ENCODE data around the gene ITIH3.
A peak's percentile ranks its signal among the peaks of the same experiment; 100 is the strongest.

The ITIH3 gene

GRCh38 chr3:52817860-52818259 lies 23.3 kb downstream of the ITIH3 start:
- Histone ChIP-seq H3K4me3 (ENCODE audit: severe bottlenecking) (no peak overlapping the region), H3K36me3 (ENCODE audit: low read depth) (no peaks in the 10 kb centered on the region), H3K4me1 (ENCODE audit: insufficient read depth, poor library complexity, severe bottlenecking) (no peaks in the 10 kb centered on the region), H3K9me3 (ENCODE audit: severe bottlenecking) (no peaks in the 10 kb centered on the region), H3K27me3 (ENCODE audit: insufficient read depth, poor library complexity, severe bottlenecking) (no peaks in the 10 kb centered on the region), H3K27ac (ENCODE audit: poor library complexity, severe bottlenecking) (no peak overlapping the region)
- ATAC-seq (ENCODE audit: low read depth), result no peak
- DNase-seq (ENCODE audit: low spot score), result no peak
- TF ChIP-seq CTCF (IDR thresholded peaks at IDR 0.05; ENCODE audit: poor library complexity, severe bottlenecking), result no peak

GRCh38 chr3:52819936-52820335 lies 25.3 kb downstream of the ITIH3 start:
- no peaks in the 10 kb centered on the region for H3K9me3 ChIP-seq (ENCODE audit: severe bottlenecking)
- no peak overlapping the region for H3K27ac ChIP-seq (ENCODE audit: poor library complexity, severe bottlenecking)
- ATAC-seq (ENCODE audit: low read depth) (no peak), DNase-seq (ENCODE audit: low spot score) (no peak)
- no peaks in the 10 kb centered on the region for H3K27me3 ChIP-seq (ENCODE audit: insufficient read depth, poor library complexity, severe bottlenecking)
- H3K4me3 ChIP-seq (ENCODE audit: severe bottlenecking), result no peak overlapping the region
- H3K4me1 ChIP-seq (ENCODE audit: insufficient read depth, poor library complexity, severe bottlenecking), result no peaks in the 10 kb centered on the region
- TF ChIP-seq CTCF (IDR thresholded peaks at IDR 0.05; ENCODE audit: poor library complexity, severe bottlenecking), result no peak
- no peaks in the 10 kb centered on the region for H3K36me3 ChIP-seq (ENCODE audit: low read depth)

- Histone ChIP-seq H3K9me3 (ENCODE audit: severe bottlenecking) (no peaks in the 10 kb centered on the region), H3K27ac (ENCODE audit: poor library complexity, severe bottlenecking) (no peak overlapping the region), H3K36me3 (ENCODE audit: low read depth) (no peaks in the 10 kb centered on the region), H3K4me1 (ENCODE audit: insufficient read depth, poor library complexity, severe bottlenecking) (no peaks in the 10 kb centered on the region), H3K27me3 (ENCODE audit: insufficient read depth, poor library complexity, severe bottlenecking) (no peaks in the 10 kb centered on the region), H3K4me3 (ENCODE audit: severe bottlenecking) (no peak overlapping the region)
- DNase-seq (ENCODE audit: low spot score) (no peak), ATAC-seq (ENCODE audit: low read depth) (no peak)
- peak; percentile 34 for TF ChIP-seq CTCF (IDR thresholded peaks at IDR 0.05; ENCODE audit: poor library complexity, severe bottlenecking)
Measured at GRCh38 chr3:52820736-52821135, 26.1 kb downstream of the ITIH3 start.

GRCh38 chr3:52822363-52822762 lies 27.8 kb downstream of the ITIH3 start:
- Histone ChIP-seq H3K27me3 (ENCODE audit: insufficient read depth, poor library complexity, severe bottlenecking) (no peaks in the 10 kb centered on the region), H3K36me3 (ENCODE audit: low read depth) (no peaks in the 10 kb centered on the region), H3K4me3 (ENCODE audit: severe bottlenecking) (no peak overlapping the region), H3K4me1 (ENCODE audit: insufficient read depth, poor library complexity, severe bottlenecking) (no peaks in the 10 kb centered on the region), H3K27ac (ENCODE audit: poor library complexity, severe bottlenecking) (no peak overlapping the region), H3K9me3 (ENCODE audit: severe bottlenecking) (no peaks in the 10 kb centered on the region)
- TF ChIP-seq CTCF (IDR thresholded peaks at IDR 0.05; ENCODE audit: poor library complexity, severe bottlenecking), result no peak
- no peak for DNase-seq (ENCODE audit: low spot score)
- ATAC-seq (ENCODE audit: low read depth), result no peak

GRCh38 chr3:52824037-52824436 lies 29.4 kb downstream of the ITIH3 start:
- Histone ChIP-seq H3K27me3 (ENCODE audit: insufficient read depth, poor library complexity, severe bottlenecking) (no peaks in the 10 kb centered on the region), H3K9me3 (ENCODE audit: severe bottlenecking) (no peaks in the 10 kb centered on the region), H3K27ac (ENCODE audit: poor library complexity, severe bottlenecking) (no peak overlapping the region), H3K4me3 (ENCODE audit: severe bottlenecking) (no peak overlapping the region), H3K36me3 (ENCODE audit: low read depth) (no peaks in the 10 kb centered on the region), H3K4me1 (ENCODE audit: insufficient read depth, poor library complexity, severe bottlenecking) (no peaks in the 10 kb centered on the region)
- DNase-seq (ENCODE audit: low spot score), result no peak
- no peak for TF ChIP-seq CTCF (IDR thresholded peaks at IDR 0.05; ENCODE audit: poor library complexity, severe bottlenecking)
- no peak for ATAC-seq (ENCODE audit: low read depth)
